Activated CD4-positive, alpha-beta T cell treated with anti-CD3 and anti-CD28 coated beads, Interleukin-2, amount 50 U/mL, for 24 hours (primary cell): ENCODE measurements around the gene IGFL4.
A peak's percentile ranks its signal among the peaks of the same experiment; 100 is the strongest.
"Not testable (repeated sequence)": the region's sequence is repeated elsewhere in the genome, so short reads cannot be mapped to it uniquely, and the experiment has no call there.

Experiments used
- DNase-seq, 2 donors: peaks; one replicate each; pipeline ENCODE4 v3.0.0-alpha.2; 2020; ENCODE audit warnings: low read depth in 1 of 2, low spot score in 1 of 2

Gene IGFL4

DNA sequence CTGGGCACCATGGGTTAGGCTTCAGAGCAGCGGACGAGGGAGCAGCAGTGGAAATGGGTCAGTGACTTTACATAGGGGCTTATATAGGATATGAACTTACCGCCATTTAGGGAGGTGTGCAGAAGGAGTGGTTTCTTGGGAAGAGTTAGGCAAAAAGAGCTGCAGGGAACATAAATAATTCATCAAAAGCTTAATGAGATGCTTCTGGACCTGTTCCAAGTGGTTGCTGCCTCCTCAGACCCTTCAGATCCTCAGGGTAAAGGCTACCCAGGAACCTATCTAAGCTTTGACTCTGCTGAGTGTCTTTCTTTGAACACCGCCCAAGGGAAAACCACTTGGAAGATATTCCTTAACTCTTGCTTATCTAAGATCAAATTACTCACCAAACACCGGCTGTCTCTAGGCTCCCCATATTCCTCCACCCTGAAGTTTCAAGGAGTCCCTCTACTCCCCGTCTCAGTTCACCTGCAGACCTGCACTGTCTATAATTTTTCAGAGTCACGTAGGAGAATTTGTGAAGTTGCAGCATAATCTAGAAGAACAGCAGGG, at the start of gene IGFL4:
Gene IGFL4 (minus strand): TSS at position 51 of the 549 bp plus-strand sequence. CDS start 40 bp downstream, at position 11.
- no peak for DNase-seq

- no peak for DNase-seq
Measured at GRCh38 chr19:46090444-46090843, 49.6 kb upstream of the IGFL4 start.

DNA sequence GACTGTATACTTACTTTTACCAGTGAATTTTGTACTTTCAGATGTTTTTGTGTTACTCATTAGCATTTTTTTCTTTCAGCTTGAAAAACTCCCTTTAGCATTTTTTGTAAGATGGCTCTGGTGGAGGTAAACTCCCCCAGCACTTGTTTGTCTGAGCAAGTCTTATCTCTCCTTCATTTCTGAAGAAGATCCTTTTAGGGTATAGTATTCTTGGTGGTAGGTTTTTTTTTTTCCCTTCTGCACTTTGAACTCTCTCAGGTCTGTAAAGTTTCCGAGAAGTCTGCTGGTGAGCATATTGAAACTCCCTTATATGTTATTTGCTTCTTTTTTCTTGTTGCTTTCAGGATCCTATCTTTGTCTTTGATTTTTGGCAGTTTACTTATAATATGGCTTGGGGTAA, 48.6 kb upstream of the IGFL4 start:
- no peak for DNase-seq

DNA sequence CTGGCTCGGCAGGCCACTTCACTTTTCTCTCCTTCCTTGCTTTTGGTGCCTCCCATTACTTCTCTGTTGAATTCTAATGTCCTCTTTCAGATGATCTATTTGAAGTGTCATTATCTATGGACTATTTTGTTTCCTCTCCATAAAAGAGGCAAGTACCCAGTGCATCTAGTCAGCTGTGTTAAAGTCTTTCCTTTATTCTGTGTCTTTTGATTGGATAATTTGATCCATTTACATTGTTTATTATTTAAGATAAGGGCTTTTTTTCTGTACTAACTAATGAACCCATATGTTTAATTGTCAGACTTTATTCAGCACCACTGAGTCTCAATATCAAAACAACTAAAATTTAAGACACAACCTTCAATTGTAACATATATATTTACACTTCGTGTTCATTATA, 47.3 kb upstream of the IGFL4 start:
- DNase-seq: no peak

DNA sequence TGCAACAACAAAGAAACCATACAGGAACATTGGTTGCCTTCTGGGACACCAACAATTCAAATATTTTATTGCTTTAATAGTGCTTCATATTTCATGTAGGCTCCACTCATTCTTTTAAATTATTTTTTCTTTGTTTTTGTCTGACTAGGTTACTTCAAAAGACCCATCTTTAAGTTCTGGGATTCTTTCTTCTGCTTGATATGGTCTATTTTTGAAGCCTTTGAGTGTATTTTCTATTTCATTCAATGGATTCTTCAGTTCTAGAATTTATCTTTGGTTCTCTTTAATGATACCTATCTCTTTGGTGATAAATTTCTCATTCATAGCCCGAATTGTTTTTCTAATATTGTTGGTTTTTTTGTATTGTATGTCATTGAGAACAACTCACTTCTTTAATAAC, 45.1 kb upstream of the IGFL4 start:
- DNase-seq: no peak

GRCh38 chr19:46082728-46083050, 41.9 kb upstream of the IGFL4 start:
- no peak for DNase-seq

- DNase-seq: peak in 1 of 2 donors; percentile 17
Measured at GRCh38 chr19:46081928-46082727, 41.3 kb upstream of the IGFL4 start.

GRCh38 chr19:46080561-46080960, 39.8 kb upstream of the IGFL4 start:
- no peak for DNase-seq

- DNase-seq: no peak
Measured at GRCh38 chr19:46079576-46079975, 38.8 kb upstream of the IGFL4 start.

DNA sequence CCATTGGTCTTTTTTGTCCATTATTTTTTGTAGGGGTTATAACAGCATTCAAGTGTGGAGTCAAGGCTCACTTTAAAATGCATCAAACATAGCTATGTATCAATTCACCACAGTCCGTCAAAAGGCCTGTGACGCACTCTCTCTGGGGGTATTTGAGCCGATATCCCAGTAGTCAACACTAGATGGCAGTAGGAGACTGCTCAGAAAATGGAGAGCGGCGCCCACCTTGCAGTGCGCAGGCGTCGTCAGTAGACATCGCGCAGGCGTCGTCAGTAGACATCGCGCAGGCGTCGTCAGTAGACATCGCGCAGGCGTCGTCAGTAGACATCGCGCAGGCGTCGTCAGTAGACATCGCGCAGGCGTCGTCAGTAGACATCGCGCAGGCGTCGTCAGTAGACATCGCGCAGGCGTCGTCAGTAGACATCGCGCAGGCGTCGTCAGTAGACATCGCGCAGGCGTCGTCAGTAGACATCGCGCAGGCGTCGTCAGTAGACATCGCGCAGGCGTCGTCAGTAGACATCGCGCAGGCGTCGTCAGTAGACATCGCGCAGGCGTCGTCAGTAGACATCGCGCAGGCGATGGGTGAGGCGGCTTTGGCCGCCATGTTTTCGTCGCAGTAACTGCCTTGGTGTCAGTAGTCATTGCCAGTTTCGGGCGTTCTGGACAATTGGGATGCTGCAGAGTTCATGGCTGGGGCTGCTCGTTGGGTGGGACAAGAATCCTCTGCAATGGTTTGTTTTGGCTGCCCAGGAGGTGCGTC, 38.0 kb upstream of the IGFL4 start:
- not testable (repeated sequence) for DNase-seq

GRCh38 chr19:46077815-46078167, 37.0 kb upstream of the IGFL4 start:
- DNase-seq: no peak

DNA sequence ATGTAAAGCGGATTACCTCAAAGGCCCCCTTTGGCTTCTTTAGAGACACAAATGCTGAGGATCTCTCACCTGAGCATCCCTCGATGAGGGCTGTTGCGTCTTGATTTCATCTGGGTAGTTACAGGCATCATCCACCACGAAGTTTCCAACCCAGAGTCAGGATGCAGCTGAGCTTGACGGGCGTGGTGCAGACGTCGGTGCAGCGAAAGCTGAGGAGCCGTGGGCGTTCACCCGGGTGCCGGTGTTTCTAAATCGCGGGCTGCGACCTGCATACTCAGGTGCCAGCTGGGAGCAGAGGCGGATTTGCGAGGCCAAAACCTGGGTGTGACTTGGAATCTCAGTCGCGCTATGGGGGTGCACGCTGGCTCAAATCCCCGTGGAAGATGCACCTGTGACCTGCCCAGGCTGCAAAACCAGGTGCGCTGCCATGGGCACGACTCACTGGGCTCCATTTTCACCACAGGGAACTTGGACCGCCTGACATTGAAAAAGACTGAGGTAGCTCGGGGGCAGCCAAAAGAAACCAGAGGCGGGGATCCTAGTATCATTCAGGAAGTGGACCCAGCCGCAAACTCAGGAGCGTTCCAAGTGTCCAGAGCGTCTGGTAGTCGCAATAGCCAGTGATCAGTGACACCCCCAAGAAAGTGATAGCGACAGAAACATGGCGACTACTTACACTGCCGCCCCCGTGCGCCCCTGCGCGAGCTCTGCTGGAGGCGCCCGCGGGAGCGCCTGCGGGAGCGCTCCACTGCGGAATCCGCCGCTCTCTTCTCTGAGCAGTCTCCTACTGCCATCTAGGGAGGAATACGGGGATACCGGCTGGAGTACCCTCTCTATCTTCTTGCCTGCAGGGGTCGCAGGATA, 36.4 kb upstream of the IGFL4 start:
- peak in 1 of 2 donors; percentile 31 for DNase-seq

DNA sequence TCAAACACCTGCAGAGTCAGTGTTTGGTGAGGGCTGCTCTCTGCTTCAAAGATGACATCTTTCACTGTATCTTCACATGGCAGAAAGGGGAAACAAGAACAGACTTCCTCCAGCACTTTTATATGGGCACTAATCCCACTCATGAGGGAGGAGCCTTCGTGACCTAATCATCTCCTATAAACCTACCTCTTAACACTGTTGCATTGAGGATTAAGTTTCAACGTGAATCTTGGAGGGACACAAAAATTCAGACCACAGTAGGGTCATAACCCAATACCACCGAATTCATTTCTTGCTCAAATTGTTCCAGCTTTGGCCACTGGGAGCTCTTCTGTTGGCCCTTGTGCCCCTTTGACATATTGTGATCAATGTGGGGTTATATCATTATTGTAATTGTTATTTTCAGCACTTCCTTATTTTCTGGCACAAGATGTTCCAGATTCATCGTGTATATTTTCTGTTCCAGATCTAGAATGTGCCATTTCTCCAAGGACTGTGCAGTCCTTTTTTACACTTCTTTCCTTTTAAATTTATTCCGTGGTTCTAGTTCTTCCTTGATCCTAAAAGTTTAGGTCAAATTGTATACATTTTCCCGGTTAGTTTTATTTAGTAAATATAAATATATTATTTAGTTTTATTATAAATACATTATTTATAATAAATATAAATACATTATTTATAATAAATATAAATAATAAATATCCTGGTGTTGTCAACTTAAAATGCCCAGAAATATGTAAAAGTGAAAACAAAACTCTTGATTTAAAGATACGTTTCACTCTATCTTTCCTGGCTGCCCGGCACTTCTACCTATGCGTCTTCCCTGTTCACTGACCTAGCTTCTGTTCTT, 35.5 kb upstream of the IGFL4 start:
- no peak for DNase-seq

GRCh38 chr19:46073268-46073922, 32.6 kb upstream of the IGFL4 start:
- no peak for DNase-seq

DNA sequence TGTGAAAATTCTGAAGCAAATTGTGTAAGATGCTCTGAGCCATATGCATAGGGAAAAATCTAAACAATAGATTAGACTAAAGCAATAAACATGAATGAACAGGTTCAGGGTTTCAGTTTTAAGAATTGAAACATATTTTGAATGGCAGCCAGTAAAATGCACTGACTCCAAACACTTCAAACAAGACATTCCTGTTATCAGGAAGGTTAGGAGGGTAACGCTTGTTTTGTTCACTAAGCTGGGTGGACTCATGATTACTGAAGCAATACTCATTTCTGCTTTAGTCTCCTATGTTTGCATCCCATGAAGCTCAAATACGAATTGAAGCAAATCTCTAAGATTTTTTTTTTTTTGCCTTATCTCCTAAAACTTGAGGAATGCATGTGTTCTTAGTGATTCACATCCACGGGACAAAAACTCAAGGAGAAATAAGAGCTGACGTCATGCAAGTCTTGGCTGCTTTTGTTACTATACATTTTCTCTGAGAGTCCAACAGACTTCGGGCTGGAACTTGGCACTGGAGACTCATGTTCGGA, 29.1 kb upstream of the IGFL4 start:
- no peak for DNase-seq

- no peak for DNase-seq
Measured at GRCh38 chr19:46068345-46069258, 27.8 kb upstream of the IGFL4 start.

- no peak for DNase-seq
Measured at GRCh38 chr19:46067691-46068090, 26.9 kb upstream of the IGFL4 start.

GRCh38 chr19:46066471-46066870, 25.7 kb upstream of the IGFL4 start:
- DNase-seq: no peak
